Measurements from ENCODE around the gene ADPRM. TPM values are rescaled to one million over a fixed set of nuclear protein-coding genes. Genes with fewer than 3 reads are reported as not detected.

Gene ADPRM
- polyA plus RNA-seq, 1 experiment: 15.1 TPM

DNA sequence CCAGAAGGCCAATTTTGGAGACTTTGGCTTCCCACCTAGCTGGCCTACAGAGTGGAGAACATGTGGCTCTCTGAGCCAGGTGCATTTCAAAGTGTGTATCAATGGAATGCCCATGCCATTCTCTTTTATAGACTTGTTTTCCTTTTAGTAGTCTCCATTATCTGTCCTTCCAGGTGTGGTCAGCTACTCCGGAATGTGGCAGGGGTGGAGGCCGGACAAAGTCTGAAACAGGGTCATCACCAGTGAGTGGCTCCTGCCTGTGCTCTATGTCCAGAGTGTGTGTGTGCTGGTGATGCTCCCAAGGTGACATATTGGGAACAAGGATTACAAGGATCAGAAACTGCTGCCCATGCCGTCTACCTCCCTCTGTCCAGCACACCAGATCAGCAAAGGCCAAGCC lies 36.3 kb downstream of the ADPRM start:
- H3K27me3 ChIP-seq (ENCODE audit: control insufficient read depth, insufficient read depth, low read length): peaks cover 6% of the 10 kb centered on the region
- ChIA-PET POLR2A (no interaction called here), CTCF (interaction anchor here (1.2 kb wide), 1 partner anchor 111 kb away, joined by 3 read pairs; no protein-coding TSS in a partner anchor)
- no peak overlapping the region for H3K27ac ChIP-seq (ENCODE audit: low read depth, low read length)
- H3K4me3 ChIP-seq (ENCODE audit: low read depth, low read length): no peak overlapping the region
- no peak for DNase-seq (ENCODE audit: low read depth, low spot score)
- no peak for TF ChIP-seq CTCF (IDR thresholded peaks at IDR 0.05; ENCODE audit: low read depth, low read length)
- no peaks in the 10 kb centered on the region for H3K9me3 ChIP-seq (ENCODE audit: control insufficient read depth, insufficient read depth, low read length)

DNA sequence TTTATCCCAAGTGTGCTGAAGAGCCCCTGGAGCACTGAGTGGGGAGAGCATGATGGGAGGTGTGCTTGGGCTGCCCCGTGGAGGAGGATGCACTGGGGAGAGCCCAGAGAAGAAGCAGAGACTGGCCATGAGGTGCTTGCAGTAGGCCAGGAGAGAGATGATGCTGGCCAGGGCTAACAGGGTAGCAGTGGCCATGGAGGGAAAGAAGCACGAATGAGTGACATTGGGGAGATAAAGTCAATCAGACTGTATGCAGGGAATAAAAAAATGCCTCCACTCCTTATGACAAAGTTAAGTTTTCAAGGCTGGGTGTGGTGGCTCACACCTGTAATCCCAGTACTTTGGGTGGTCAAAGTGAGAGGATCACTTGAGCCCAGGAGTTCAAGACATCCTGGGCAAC lies 37.9 kb downstream of the ADPRM start:
- ChIA-PET POLR2A (no interaction called here), CTCF (interaction anchor here (0.6 to 3.3 kb wide), 6 partner anchors 12 to 1251 kb away, joined by 3 to 75 read pairs (median 10); no protein-coding TSS in a partner anchor)
- no peak for DNase-seq (ENCODE audit: low read depth, low spot score)
- no peak for TF ChIP-seq CTCF (IDR thresholded peaks at IDR 0.05; ENCODE audit: low read depth, low read length)
- H3K4me3 ChIP-seq (ENCODE audit: low read depth, low read length): no peak overlapping the region
- H3K27me3 ChIP-seq (ENCODE audit: control insufficient read depth, insufficient read depth, low read length): peaks cover 12% of the 10 kb centered on the region
- H3K9me3 ChIP-seq (ENCODE audit: control insufficient read depth, insufficient read depth, low read length): no peaks in the 10 kb centered on the region
- H3K27ac ChIP-seq (ENCODE audit: low read depth, low read length): no peak overlapping the region

GRCh38 chr17:10735821-10736220 lies 38.4 kb downstream of the ADPRM start:
- Histone ChIP-seq H3K27me3 (ENCODE audit: control insufficient read depth, insufficient read depth, low read length) (peaks cover 12% of the 10 kb centered on the region), H3K27ac (ENCODE audit: low read depth, low read length) (no peak overlapping the region), H3K4me3 (ENCODE audit: low read depth, low read length) (no peak overlapping the region), H3K9me3 (ENCODE audit: control insufficient read depth, insufficient read depth, low read length) (no peaks in the 10 kb centered on the region)
- ChIA-PET CTCF (interaction anchor here (0.6 to 3.3 kb wide), 9 partner anchors 12 to 1251 kb away, joined by 3 to 75 read pairs (median 12); no protein-coding TSS in a partner anchor), POLR2A (no interaction called here)
- DNase-seq (ENCODE audit: low read depth, low spot score): no peak
- TF ChIP-seq CTCF (IDR thresholded peaks at IDR 0.05; ENCODE audit: low read depth, low read length): no peak

GRCh38 chr17:10737168-10737622 lies 39.8 kb downstream of the ADPRM start:
- ChIA-PET CTCF (interaction anchor here (0.5 to 3.3 kb wide), 45 partner anchors 10 to 1249 kb away, joined by 3 to 75 read pairs (median 4); no protein-coding TSS in a partner anchor), POLR2A (no interaction called here)
- DNase-seq (ENCODE audit: low read depth, low spot score): peak; percentile 24
- Histone ChIP-seq H3K4me3 (ENCODE audit: low read depth, low read length) (no peak overlapping the region), H3K27me3 (ENCODE audit: control insufficient read depth, insufficient read depth, low read length) (peaks cover 14% of the 10 kb centered on the region), H3K9me3 (ENCODE audit: control insufficient read depth, insufficient read depth, low read length) (no peaks in the 10 kb centered on the region), H3K27ac (ENCODE audit: low read depth, low read length) (no peak overlapping the region)
- TF ChIP-seq CTCF (IDR thresholded peaks at IDR 0.05; ENCODE audit: low read depth, low read length): peak; percentile 82

GRCh38 chr17:10737736-10738135 lies 40.3 kb downstream of the ADPRM start:
- Histone ChIP-seq H3K4me3 (ENCODE audit: low read depth, low read length) (no peak overlapping the region), H3K27ac (ENCODE audit: low read depth, low read length) (no peak overlapping the region), H3K9me3 (ENCODE audit: control insufficient read depth, insufficient read depth, low read length) (no peaks in the 10 kb centered on the region), H3K27me3 (ENCODE audit: control insufficient read depth, insufficient read depth, low read length) (peaks cover 14% of the 10 kb centered on the region)
- ChIA-PET CTCF (interaction anchor here (0.6 to 3.3 kb wide), 30 partner anchors 10 to 1249 kb away, joined by 3 to 75 read pairs (median 6); no protein-coding TSS in a partner anchor), POLR2A (no interaction called here)
- no peak for TF ChIP-seq CTCF (IDR thresholded peaks at IDR 0.05; ENCODE audit: low read depth, low read length)
- DNase-seq (ENCODE audit: low read depth, low spot score): no peak
